ENCODE measurements around the gene ATF1. TPM values are rescaled to one million over a fixed set of nuclear protein-coding genes. Genes with fewer than 3 reads are reported as not detected.

The ATF1 gene
- total RNA-seq, 1 donor from 2014 or later, result 42.5 TPM

DNA sequence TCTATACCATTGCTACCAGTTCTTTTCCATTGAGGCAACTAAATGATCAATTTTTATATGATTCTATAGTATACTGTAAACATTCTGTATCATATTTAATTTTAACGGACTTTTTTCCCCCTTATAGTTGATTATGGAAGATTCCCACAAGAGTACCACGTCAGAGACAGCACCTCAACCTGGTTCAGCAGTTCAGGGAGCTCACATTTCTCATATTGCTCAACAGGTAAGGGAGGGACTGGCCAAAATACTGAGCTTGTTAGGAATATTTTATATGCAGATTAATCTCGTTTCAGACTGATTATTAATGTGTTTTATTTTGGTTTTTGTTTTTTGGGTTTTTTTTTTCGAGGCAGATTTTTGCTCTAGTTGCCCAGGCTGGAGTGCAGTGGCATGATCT is 16.1 kb downstream of the ATF1 start:
- ChIA-PET CTCF (no interaction called here), POLR2A (no interaction called here)
- H3K36me3 Mint-ChIP-seq (ENCODE audit: low read depth), result peaks cover 26% of the 10 kb centered on the region
- ATAC-seq (ENCODE audit: low read depth) (no peak), DNase-seq (no peak)
- H3K27ac Mint-ChIP-seq, result no peak overlapping the region
- no peaks in the 10 kb centered on the region for H3K4me1 Mint-ChIP-seq
- intact Hi-C loops (cut with micrococcal nuclease), result no loop called here
- no peaks in the 10 kb centered on the region for H3K9me3 Mint-ChIP-seq
- TF ChIP-seq, protein P1, sequence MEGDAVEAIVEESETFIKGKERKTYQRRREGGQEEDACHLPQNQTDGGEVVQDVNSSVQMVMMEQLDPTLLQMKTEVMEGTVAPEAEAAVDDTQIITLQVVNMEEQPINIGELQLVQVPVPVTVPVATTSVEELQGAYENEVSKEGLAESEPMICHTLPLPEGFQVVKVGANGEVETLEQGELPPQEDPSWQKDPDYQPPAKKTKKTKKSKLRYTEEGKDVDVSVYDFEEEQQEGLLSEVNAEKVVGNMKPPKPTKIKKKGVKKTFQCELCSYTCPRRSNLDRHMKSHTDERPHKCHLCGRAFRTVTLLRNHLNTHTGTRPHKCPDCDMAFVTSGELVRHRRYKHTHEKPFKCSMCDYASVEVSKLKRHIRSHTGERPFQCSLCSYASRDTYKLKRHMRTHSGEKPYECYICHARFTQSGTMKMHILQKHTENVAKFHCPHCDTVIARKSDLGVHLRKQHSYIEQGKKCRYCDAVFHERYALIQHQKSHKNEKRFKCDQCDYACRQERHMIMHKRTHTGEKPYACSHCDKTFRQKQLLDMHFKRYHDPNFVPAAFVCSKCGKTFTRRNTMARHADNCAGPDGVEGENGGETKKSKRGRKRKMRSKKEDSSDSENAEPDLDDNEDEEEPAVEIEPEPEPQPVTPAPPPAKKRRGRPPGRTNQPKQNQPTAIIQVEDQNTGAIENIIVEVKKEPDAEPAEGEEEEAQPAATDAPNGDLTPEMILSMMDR (IDR thresholded peaks at IDR 0.05), result no peak
- H3K27me3 Mint-ChIP-seq, result no peaks in the 10 kb centered on the region
- H3K4me3 Mint-ChIP-seq, result no peak overlapping the region

DNA sequence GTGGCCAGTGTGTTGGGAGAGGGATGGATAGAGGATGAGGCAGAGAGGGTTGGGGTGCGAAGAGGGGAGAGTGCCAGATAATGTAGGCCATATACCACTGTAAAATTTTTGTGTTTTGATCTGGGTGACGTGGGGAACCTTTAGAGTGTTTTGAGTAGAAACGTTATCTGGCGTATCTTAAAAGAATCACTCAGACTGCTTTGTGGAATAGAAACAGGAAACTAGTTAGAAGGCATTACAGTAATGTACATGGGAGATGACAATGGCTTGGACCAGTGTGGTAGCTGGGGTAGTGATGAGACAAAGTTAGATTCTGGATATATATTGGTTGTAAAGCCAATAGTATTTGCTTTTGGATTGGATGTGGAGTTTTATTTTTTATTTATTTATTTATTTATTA is 20.6 kb downstream of the ATF1 start:
- Mint-ChIP-seq H3K27ac (no peak overlapping the region), H3K27me3 (no peaks in the 10 kb centered on the region), H3K4me1 (no peaks in the 10 kb centered on the region), H3K9me3 (peaks cover 7% of the 10 kb centered on the region), H3K36me3 (ENCODE audit: low read depth) (peaks cover 59% of the 10 kb centered on the region), H3K4me3 (no peak overlapping the region)
- DNase-seq (no peak), ATAC-seq (ENCODE audit: low read depth) (no peak)
- intact Hi-C loops (cut with micrococcal nuclease), result no loop called here
- POLR2A ChIA-PET, result no interaction called here
- CTCF ChIA-PET, result no interaction called here
- TF ChIP-seq, protein P1 (IDR thresholded peaks at IDR 0.05), result no peak

DNA sequence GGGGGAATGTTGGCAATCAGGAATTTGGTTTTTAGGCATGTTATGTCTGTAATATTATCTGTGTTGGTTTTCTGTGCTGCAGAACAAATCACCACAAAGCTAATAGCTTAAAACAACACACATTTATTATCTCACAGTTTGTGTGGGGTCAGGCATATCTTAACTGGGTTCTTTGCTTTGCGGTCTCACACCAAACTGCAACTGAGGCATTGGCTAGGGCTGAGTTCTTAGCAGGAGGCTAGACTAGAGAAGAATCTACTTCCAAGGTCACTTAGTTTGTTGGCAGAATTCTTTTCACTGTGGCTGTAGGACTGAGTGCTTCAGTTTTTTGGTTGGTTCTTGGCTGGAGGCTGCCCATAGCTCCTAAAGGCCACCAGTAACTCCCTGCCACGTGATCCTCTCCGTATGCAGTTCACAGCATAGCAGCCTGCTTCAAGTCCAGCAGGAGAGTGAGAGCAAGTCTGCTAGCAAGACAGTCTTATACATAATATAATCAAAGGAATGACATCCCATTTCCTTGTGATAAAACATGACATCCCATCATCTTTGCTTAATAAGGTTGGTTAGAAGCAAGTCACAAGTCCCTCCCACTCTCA is 21.6 kb downstream of the ATF1 start:
- TF ChIP-seq, protein P1 (IDR thresholded peaks at IDR 0.05), result no peak
- POLR2A ChIA-PET, result no interaction called here
- intact Hi-C loops (cut with micrococcal nuclease), result no loop called here
- H3K27ac Mint-ChIP-seq, result no peak overlapping the region
- no peaks in the 10 kb centered on the region for H3K27me3 Mint-ChIP-seq
- H3K36me3 Mint-ChIP-seq (ENCODE audit: low read depth), result peaks cover 58% of the 10 kb centered on the region
- H3K4me1 Mint-ChIP-seq, result peaks cover 2% of the 10 kb centered on the region
- no peak for ATAC-seq (ENCODE audit: low read depth)
- H3K4me3 Mint-ChIP-seq, result no peak overlapping the region
- CTCF ChIA-PET, result no interaction called here
- peaks cover 7% of the 10 kb centered on the region for H3K9me3 Mint-ChIP-seq
- DNase-seq, result no peak

DNA sequence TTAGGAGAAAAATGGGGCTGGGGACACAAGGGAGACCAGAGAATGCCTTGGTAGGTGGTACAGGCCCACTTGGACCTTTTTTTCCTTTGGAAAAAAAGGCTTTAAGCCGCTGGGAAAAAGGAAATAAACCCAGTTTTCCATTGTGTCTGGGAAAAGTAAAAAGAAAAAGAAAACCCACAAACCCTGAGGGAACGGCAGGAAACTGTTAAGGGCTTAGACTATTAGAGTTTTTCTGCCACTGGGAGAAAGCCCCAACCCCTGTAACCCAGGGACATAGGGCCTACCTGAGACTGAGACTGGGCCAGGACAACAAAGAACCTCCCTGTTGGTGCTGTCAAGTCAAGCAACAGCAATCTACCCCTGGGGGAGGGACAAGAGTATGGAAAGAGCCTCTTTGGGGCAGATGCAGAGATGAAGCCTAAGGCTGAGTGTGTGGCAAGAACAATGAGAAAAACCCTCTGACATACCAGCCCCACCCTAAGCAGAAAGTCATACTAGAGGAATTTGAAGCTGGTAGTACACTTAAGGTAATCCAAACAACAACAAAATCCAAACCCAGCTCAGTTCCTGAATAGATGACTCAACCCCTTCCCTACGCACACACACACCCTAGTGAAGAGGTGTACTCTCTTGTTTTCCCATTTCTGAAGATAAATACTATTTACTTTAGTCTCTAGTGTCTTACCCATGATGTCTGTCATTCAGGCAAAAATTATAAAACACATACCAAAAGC is 22.8 kb downstream of the ATF1 start:
- no peak for ATAC-seq (ENCODE audit: low read depth)
- no peaks in the 10 kb centered on the region for H3K27me3 Mint-ChIP-seq
- H3K4me1 Mint-ChIP-seq, result peaks cover 8% of the 10 kb centered on the region
- no peak overlapping the region for H3K4me3 Mint-ChIP-seq
- no peak for DNase-seq
- ChIA-PET POLR2A (no interaction called here), CTCF (no interaction called here)
- H3K36me3 Mint-ChIP-seq (ENCODE audit: low read depth), result peaks cover 59% of the 10 kb centered on the region
- TF ChIP-seq, protein P1 (IDR thresholded peaks at IDR 0.05), result no peak
- intact Hi-C loops (cut with micrococcal nuclease), result no loop called here
- no peak overlapping the region for H3K27ac Mint-ChIP-seq
- peaks cover 7% of the 10 kb centered on the region for H3K9me3 Mint-ChIP-seq

DNA sequence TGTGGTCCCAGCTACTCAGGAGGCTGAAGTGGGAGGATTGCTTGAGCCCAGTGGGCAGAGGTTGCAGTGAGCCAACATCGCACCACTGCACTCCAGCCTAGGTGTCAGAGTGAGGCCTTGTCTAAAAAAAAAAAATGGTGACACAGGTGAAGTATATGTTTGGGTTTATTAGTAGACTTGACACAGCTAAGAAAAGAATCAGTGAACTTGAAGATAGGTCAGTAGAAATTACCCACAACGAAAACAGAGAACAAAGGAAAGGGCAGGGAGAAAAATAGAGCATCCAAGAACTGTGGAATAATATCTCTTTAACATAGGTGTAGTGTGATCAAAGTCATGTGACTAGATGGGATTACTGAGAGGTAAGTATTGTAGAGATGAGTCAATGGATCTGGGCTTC is 23.7 kb downstream of the ATF1 start:
- ATAC-seq (ENCODE audit: low read depth), result no peak

More for the DNA sequence above, 23.7 kb downstream of the ATF1 start:
- DNase-seq, result no peak
- intact Hi-C loops (cut with micrococcal nuclease), result no loop called here
- no peaks in the 10 kb centered on the region for H3K27me3 Mint-ChIP-seq
- POLR2A ChIA-PET, result no interaction called here
- H3K27ac Mint-ChIP-seq, result no peak overlapping the region
- TF ChIP-seq, protein P1 (IDR thresholded peaks at IDR 0.05), result no peak
- H3K36me3 Mint-ChIP-seq (ENCODE audit: low read depth), result peaks cover 52% of the 10 kb centered on the region
- CTCF ChIA-PET, result no interaction called here
- H3K4me1 Mint-ChIP-seq, result peaks cover 8% of the 10 kb centered on the region
- H3K4me3 Mint-ChIP-seq, result no peak overlapping the region
- H3K9me3 Mint-ChIP-seq, result peaks cover 7% of the 10 kb centered on the region

Measured in activated B cell treated with CpG ODN at 0.5 μM for 24 hours (primary cell).